IMR-90 (cell line): ENCODE measurements around the gene TMEM117. TPM values are rescaled to one million over a fixed set of nuclear protein-coding genes. Genes with fewer than 3 reads are reported as not detected.

Experiments
- ATAC-seq: fragments of 200-7000 bp; cut with Tn5 transposase; 2 replicates; pipeline ENCODE4 v1.9.1; 2020; ENCODE audit warnings: low read depth, mild to moderate bottlenecking, moderate library complexity
- BruUV-seq: library from RNA; stranded (reverse); fragments of 400-500 nt; replicated peaks from 2 replicates; lab custom pipeline; 2021; lab: Mats Ljungman, UMichigan
- CTCF ChIA-PET: fragments of 300-600 bp; formaldehyde crosslinking; extraction: SDS; loops from one replicate; lab custom pipeline; 2021; ENCODE audit warnings: antibody characterized with exemption; lab: Yijun Ruan, JAX
- POLR2A ChIA-PET: fragments of 300-600 bp; sonication (Branson Sonifier 250); formaldehyde crosslinking; loops from one replicate; lab custom pipeline; 2022; ENCODE audit warnings: antibody characterized with exemption; ENCODE audit not compliant: unreplicated experiment; lab: Charles Lee
- DNase-seq: peaks from one replicate; pipeline ENCODE4 v3.0.0; 2013
- H2AFZ ChIP-seq: replicated peaks from 2 replicates; pipeline ENCODE3; 2013; ENCODE audit warnings: low read length, mild to moderate bottlenecking; ENCODE audit not compliant: poor library complexity
- H2AK5ac ChIP-seq: 2 replicates; pipeline ENCODE4 v1.6.1; 2013; ENCODE audit warnings: low read depth, low read length, inconsistent platforms
- H2AK9ac ChIP-seq: replicated peaks from 2 replicates; pipeline ENCODE3; 2013; ENCODE audit warnings: mild to moderate bottlenecking, low read depth, low read length, moderate library complexity; ENCODE audit not compliant: poor library complexity
- H2BK120ac ChIP-seq: 2 replicates; pipeline ENCODE4 v1.6.1; 2013; ENCODE audit warnings: low read depth, low read length, inconsistent platforms
- H2BK15ac ChIP-seq: 3 replicates; pipeline ENCODE4 v1.6.1; 2013; ENCODE audit warnings: low read depth, low read length, inconsistent platforms
- H2BK20ac ChIP-seq: 2 replicates; pipeline ENCODE4 v1.6.1; 2013; ENCODE audit warnings: low read depth, mild to moderate bottlenecking, inconsistent platforms, low read length, moderate library complexity
- H2BK5ac ChIP-seq: 2 replicates; pipeline ENCODE4 v1.6.1; 2013; ENCODE audit warnings: mild to moderate bottlenecking, low read depth, low read length, inconsistent platforms; ENCODE audit not compliant: poor library complexity, severe bottlenecking
- H3K14ac ChIP-seq: replicated peaks from 2 replicates; pipeline ENCODE4 v1.6.1; 2013; ENCODE audit warnings: low read depth, low read length, inconsistent platforms
- H3K18ac ChIP-seq: 2 replicates; pipeline ENCODE4 v1.6.1; 2013; ENCODE audit warnings: low read depth, low read length, control low read depth
- H3K23ac ChIP-seq: 2 replicates; pipeline ENCODE4 v1.6.1; 2013; ENCODE audit warnings: low read depth, low read length, inconsistent platforms
- H3K27ac ChIP-seq: 2 replicates; pipeline ENCODE4 v1.5.1; 2013; ENCODE audit warnings: mild to moderate bottlenecking, control low read depth, low read length; ENCODE audit not compliant: insufficient read depth
- H3K27me3 ChIP-seq: 2 replicates; pipeline ENCODE4 v1.6.1; 2013; ENCODE audit warnings: low read length; ENCODE audit not compliant: control insufficient read depth, insufficient read depth
- H3K36me3 ChIP-seq: 2 replicates; pipeline ENCODE4 v1.6.1; 2013; ENCODE audit warnings: low read length, mixed read lengths; ENCODE audit not compliant: control insufficient read depth, insufficient read depth
- H3K4ac ChIP-seq: 2 replicates; pipeline ENCODE4 v1.6.1; 2013; ENCODE audit warnings: low read depth, low read length, inconsistent platforms
- H3K4me1 ChIP-seq: 2 replicates; pipeline ENCODE4 v1.6.1; 2013; ENCODE audit warnings: low read length, mixed read lengths; ENCODE audit not compliant: control insufficient read depth, insufficient read depth
- H3K4me2 ChIP-seq: 2 replicates; pipeline ENCODE4 v1.6.1; 2013; ENCODE audit warnings: low read depth, mild to moderate bottlenecking, control low read depth, low read length, moderate library complexity
- H3K4me3 ChIP-seq: 2 replicates; pipeline ENCODE4 v1.5.1; 2013; ENCODE audit warnings: low read depth, mild to moderate bottlenecking, control low read depth, low read length, moderate library complexity; ENCODE audit not compliant: insufficient read depth
- H3K56ac ChIP-seq: 2 replicates; pipeline ENCODE4 v1.6.1; 2013; ENCODE audit warnings: low read length, inconsistent platforms; ENCODE audit not compliant: insufficient read depth; ENCODE audit errors: extremely low read depth
- H3K79me1 ChIP-seq, 2 experiments: 2 replicates each; pipeline ENCODE4 v1.6.1; 2013; ENCODE audit warnings: low read length in 2 of 2, inconsistent platforms in 1 of 2, low read depth in 1 of 2
- H3K9ac ChIP-seq: 2 replicates; pipeline ENCODE4 v1.6.1; 2013; ENCODE audit warnings: low read depth, low read length, control low read depth
- H3K9me1 ChIP-seq: 2 replicates; pipeline ENCODE4 v1.6.1; 2013; ENCODE audit warnings: low read length, inconsistent platforms; ENCODE audit not compliant: insufficient read depth
- H3K9me3 ChIP-seq: 2 replicates; pipeline ENCODE4 v1.6.1; 2013; ENCODE audit warnings: low read length; ENCODE audit not compliant: control insufficient read depth, insufficient read depth
- H4K20me1 ChIP-seq: 2 replicates; pipeline ENCODE4 v1.6.1; 2013; ENCODE audit warnings: low read length, inconsistent platforms; ENCODE audit not compliant: insufficient read depth
- H4K5ac ChIP-seq: 2 replicates; pipeline ENCODE4 v1.6.1; 2013; ENCODE audit warnings: mild to moderate bottlenecking, low read depth, low read length, control low read depth
- H4K8ac ChIP-seq, 2 experiments: 2 replicates each; pipeline ENCODE4 v1.6.1; 2013; ENCODE audit warnings: low read depth in 2 of 2, low read length in 2 of 2, control low read depth in 1 of 2, inconsistent platforms in 1 of 2
- H4K91ac ChIP-seq: 2 replicates; pipeline ENCODE4 v1.6.1; 2013; ENCODE audit warnings: low read depth, low read length, inconsistent platforms; ENCODE audit not compliant: insufficient read depth
- CTCF ChIP-seq: conservative IDR thresholded peaks from 2 replicates; pipeline ENCODE4 v1.5.1; 2012; ENCODE audit warnings: mild to moderate bottlenecking, low read depth, low read length, improper control_type of control experiment
- ELK1 ChIP-seq: fragments of 150-350 bp; IDR thresholded peaks from 2 replicates; pipeline ENCODE4 v1.6.1; 2016; ENCODE audit warnings: low read depth, mild to moderate bottlenecking, low read length, moderate library complexity, borderline replicate concordance
- FOS ChIP-seq: fragments of 150-350 bp; IDR thresholded peaks from 2 replicates; pipeline ENCODE4 v1.6.1; 2016; ENCODE audit warnings: low read depth, low read length
- MXI1 ChIP-seq: IDR thresholded peaks from 2 replicates; pipeline ENCODE4 v1.6.1; 2012; ENCODE audit warnings: low read depth, mild to moderate bottlenecking, low read length, moderate library complexity, borderline replicate concordance
- POLR2A ChIP-seq: IDR thresholded peaks from 2 replicates; pipeline ENCODE4 v1.6.1; 2012; ENCODE audit warnings: mild to moderate bottlenecking, low read depth, low read length
- RAD21 ChIP-seq: IDR thresholded peaks from 2 replicates; pipeline ENCODE4 v1.6.1; 2012; ENCODE audit warnings: low read length, improper control_type of control experiment
- RCOR1 ChIP-seq: IDR thresholded peaks from 2 replicates; pipeline ENCODE4 v1.6.1; 2012; ENCODE audit warnings: mild to moderate bottlenecking, low read length, improper control_type of control experiment; ENCODE audit not compliant: insufficient replicate concordance
- WGBS, 2 experiments: methylation state at CpG; one replicate each; pipeline versions ENCODE4 v1.1.5 to v1.1.7; 2013; ENCODE audit warnings: missing lambda C conversion rate in 2 of 2; ENCODE audit not compliant: insufficient read length in 1 of 2; ENCODE audit errors: extremely low coverage in 2 of 2; 5-methylcytosine and 5-hydroxymethylcytosine counted together
- dilution Hi-C: fragments of 300-500 bp; cut with HindIII; formaldehyde crosslinking; loops from one replicate; pipeline ENCODE4 v1.14.3; 2018; ENCODE audit warnings: low sequenced_read_pairs; ENCODE audit not compliant: unreplicated experiment
- in situ Hi-C: fragments of 300-500 bp; cut with MboI; formaldehyde crosslinking; loops from 3 replicates; pipeline ENCODE4 v1.14.3; 2019; ENCODE audit warnings: low sequenced_read_pairs, inconsistent platforms, mixed read lengths
- intact Hi-C: fragments of 100-400 bp; cut with micrococcal nuclease; formaldehyde crosslinking; loops from 2 replicates; pipeline ENCODE4 v1.10.0; 2022
- polyA plus RNA-seq, 3 experiments: library from polyadenylated mRNA; depleted of rRNA; stranded (reverse); fragments of >200 nt; gene quantifications; 2 replicates each; pipeline ENCODE4 v1.2.3, GENCODE V29; 2012; ENCODE audit warnings: low replicate concordance in 1 of 3
- total RNA-seq: library from RNA; depleted of rRNA; stranded (reverse); fragments of >200 nt; gene quantifications from 2 replicates; pipeline ENCODE4 v1.2.3, GENCODE V29; 2012

The TMEM117 gene
- total and polyA plus RNA-seq, 2 of the 4 experiments (the other 2 are of a cell fraction) = 8.7 to 21.0 TPM

- POLR2A ChIA-PET = no interaction called here
- in situ Hi-C loops = no loop called here
- no CpG with 5 or more reads among the region's 3 CpGs for WGBS, 2 experiments
Measured at GRCh38 chr12:44025499-44025898, 189.6 kb downstream of the TMEM117 start.

More at GRCh38 chr12:44025499-44025898, 189.6 kb downstream of the TMEM117 start:
- no peaks in the 10 kb centered on the region for H3K9me3 ChIP-seq
- no peaks in the 10 kb centered on the region for H4K20me1 ChIP-seq
- H3K36me3 ChIP-seq = no peaks in the 10 kb centered on the region
- no peak overlapping the region for H3K18ac ChIP-seq
- dilution Hi-C loops (no loop called here), intact Hi-C loops (no loop called here)
- CTCF ChIA-PET = no interaction called here
- H2BK15ac ChIP-seq = no peak overlapping the region
- no TSS peak for BruUV-seq
- H3K27me3 ChIP-seq = no peaks in the 10 kb centered on the region
- H2BK5ac ChIP-seq = no peak overlapping the region
- no peak overlapping the region for H2AFZ ChIP-seq
- no peak overlapping the region for H4K5ac ChIP-seq
- no peak overlapping the region for H3K14ac ChIP-seq
- H3K4me3 ChIP-seq = no peak overlapping the region
- TF ChIP-seq FOS (no peak), RCOR1 (no peak), ELK1 (no peak), RAD21 (no peak), POLR2A (no peak), MXI1 (no peak), CTCF (no peak)
- no peaks in the 10 kb centered on the region for H3K4me1 ChIP-seq
- H3K23ac ChIP-seq = no peak overlapping the region
- H3K79me1 ChIP-seq = no peaks in the 10 kb centered on the region
- DNase-seq (no peak), ATAC-seq (no peak)
- H3K9me1 ChIP-seq = no peaks in the 10 kb centered on the region
- H3K9ac ChIP-seq = no peak overlapping the region
- H3K4ac ChIP-seq = no peak overlapping the region
- no peak overlapping the region for H2BK120ac ChIP-seq
- H3K56ac ChIP-seq = no peak overlapping the region
- no peak overlapping the region for H2AK5ac ChIP-seq
- H4K91ac ChIP-seq = no peak overlapping the region
- no peak overlapping the region for H4K8ac ChIP-seq
- no peak overlapping the region for H3K4me2 ChIP-seq
- H3K27ac ChIP-seq = no peak overlapping the region
- H2AK9ac ChIP-seq = no peak overlapping the region
- no peak overlapping the region for H2BK20ac ChIP-seq
